ENCODE data around the gene PLXNC1. TPM values are rescaled to one million over a fixed set of nuclear protein-coding genes. Genes with fewer than 3 reads are reported as not detected.

PLXNC1 gene
- total RNA-seq, 8 experiments from 2014 or later = 3.6 to 25.4 (median 13.8) TPM

- Histone ChIP-seq H3K27ac (no peak overlapping the region), H3K4me1 (replicated peaks in 1 of 2) (peaks cover 16 to 25% of the 10 kb centered on the region in 2 donors), H3K4me3 (no peak overlapping the region)
- in situ Hi-C loops (cut with MboI; ENCODE audit: low pct_unique_long_range_greater_than_20kb in 2 of 9, low sequenced_read_pairs in 9 of 9, unreplicated experiment in 9 of 9) = no loop called here
- ATAC-seq (replicated peaks in 6 of 8) = no peak
- WGBS, 10 experiments = 40 to 80% (median 57%) methylated on average over 1 to 9 of the region's 9 CpGs
These were observed 19.5 kb downstream of the PLXNC1 start for GRCh38 chr12:94167756-94168416.

DNA sequence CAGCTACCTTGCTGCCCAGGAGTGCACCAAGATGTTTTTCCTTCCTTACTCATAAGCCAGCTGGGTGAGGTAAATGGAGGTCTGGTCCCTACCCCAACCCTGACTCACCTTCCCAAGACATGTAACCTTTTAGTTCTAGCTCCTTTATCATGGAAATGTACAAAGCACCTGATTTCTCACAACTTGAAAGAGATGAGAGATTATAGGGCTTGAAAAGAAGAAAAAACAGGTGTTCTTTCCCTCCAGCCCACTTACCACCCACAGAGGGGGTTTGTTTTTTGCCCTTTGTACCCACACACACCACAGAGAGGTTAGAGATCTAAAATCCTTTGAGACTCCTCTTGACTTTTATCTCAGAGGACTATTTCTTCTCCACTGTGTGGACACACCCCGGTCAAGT is 21.1 kb downstream of the PLXNC1 start:
- in situ Hi-C loops (cut with MboI; ENCODE audit: low pct_unique_long_range_greater_than_20kb in 2 of 9, low sequenced_read_pairs in 9 of 9, unreplicated experiment in 9 of 9) = no loop called here
- WGBS, 10 experiments = 60 to 100% (median 88%) methylated on average over 1 of the region's 1 CpG; no CpG with 5 or more reads in 5 of the 10 experiments
- peaks cover 11 to 18% of the 10 kb centered on the region in 2 donors for H3K4me1 ChIP-seq (replicated peaks in 1 of 2)
- no peak overlapping the region for H3K4me3 ChIP-seq
- no peak overlapping the region for H3K27ac ChIP-seq
- no peak for ATAC-seq (replicated peaks in 6 of 8)

DNA sequence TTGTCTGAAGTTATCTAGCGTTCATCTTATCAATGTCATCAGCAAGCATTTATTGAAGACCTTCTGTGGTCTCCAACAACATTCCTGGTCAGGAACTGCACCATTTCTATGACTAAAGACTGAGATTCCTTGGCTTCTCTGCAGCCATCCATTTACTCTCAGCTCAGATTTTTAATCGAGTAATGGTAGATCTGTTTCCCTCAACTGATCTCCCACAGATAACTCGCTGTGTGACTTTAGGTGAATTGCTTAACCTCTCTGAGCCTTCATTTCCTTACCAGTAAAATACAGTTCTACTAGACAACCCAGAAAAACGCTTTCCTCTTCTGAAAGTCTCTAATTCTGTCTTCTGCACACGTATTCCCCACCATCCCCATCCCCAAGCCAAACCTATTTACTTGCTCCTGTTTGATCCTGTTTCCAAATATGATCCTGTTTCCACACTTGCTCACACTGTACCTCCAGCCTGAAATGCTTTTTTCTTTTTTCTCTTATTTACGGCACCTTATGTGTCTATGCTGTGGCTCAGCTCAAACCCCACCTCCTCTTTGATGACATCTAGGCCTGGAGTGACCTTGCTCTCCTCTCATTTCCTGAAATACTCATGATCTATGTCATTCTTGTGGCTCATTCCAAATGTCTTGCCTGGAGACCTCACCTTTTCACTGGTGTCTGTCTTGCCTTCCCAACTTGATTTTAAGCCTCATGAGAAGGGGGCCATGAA is 21.8 kb downstream of the PLXNC1 start:
- WGBS, 10 experiments = 28 to 97% (median 68%) methylated on average over 2 to 6 of the region's 6 CpGs
- Histone ChIP-seq H3K27ac (no peak overlapping the region), H3K4me3 (no peak overlapping the region), H3K4me1 (replicated peaks in 1 of 2) (peaks cover 6 to 12% of the 10 kb centered on the region in 2 donors)
- no peak for ATAC-seq (replicated peaks in 6 of 8)
- in situ Hi-C loops (cut with MboI; ENCODE audit: low pct_unique_long_range_greater_than_20kb in 2 of 9, low sequenced_read_pairs in 9 of 9, unreplicated experiment in 9 of 9) = no loop called here

DNA sequence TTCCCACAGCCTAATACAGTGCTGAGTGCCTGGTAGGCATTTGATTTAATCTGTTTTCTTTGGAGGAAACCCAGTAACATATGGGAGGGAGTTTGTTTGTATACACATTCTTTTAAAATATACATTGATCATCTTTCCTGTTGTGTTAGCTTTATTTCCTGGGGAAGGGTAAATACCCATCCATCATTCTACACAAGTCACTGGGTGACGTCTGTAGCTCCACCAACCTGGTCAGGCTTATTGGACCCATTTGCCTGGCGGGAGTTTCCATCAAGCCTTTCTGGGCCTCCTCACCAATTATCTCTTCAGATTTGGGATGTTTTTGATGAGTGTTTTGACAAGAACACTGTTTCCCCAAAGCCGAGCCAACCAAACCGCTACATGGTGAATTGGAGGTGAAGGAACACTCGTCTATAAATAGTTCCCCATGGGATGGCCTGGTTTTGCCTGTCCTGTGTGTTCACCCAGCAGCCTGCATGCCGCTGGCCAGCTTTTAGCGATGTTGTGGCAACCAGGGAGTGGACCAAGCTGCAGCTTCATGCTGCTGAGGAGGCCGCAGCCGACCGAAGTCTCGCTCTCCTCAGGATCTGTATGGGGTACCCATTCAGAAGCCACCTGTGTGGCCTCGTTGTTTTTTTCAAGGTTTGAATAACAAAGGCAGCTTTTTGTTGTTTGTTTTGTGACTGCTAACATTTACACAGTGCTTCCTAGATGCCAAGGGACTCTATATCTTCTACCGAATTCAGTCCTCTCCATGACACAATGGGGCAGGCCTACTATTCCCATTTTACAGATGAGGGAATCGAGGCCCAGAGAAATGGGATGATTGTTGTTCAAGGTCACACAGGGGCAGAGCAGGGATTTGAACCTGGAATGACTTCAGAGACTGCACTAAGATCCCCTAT is 22.6 kb downstream of the PLXNC1 start:
- no peak for ATAC-seq (replicated peaks in 6 of 8)
- in situ Hi-C loops (cut with MboI; ENCODE audit: low pct_unique_long_range_greater_than_20kb in 2 of 9, low sequenced_read_pairs in 9 of 9, unreplicated experiment in 9 of 9) = no loop called here
- Histone ChIP-seq H3K4me3 (no peak overlapping the region), H3K27ac (no peak overlapping the region), H3K4me1 (replicated peaks in 1 of 2) (peaks cover 3 to 6% of the 10 kb centered on the region in 2 donors)
- WGBS, 10 experiments = 0 to 100% (median 73%) methylated on average over 1 to 14 of the region's 14 CpGs; no CpG with 5 or more reads in 1 of the 10 experiments

DNA sequence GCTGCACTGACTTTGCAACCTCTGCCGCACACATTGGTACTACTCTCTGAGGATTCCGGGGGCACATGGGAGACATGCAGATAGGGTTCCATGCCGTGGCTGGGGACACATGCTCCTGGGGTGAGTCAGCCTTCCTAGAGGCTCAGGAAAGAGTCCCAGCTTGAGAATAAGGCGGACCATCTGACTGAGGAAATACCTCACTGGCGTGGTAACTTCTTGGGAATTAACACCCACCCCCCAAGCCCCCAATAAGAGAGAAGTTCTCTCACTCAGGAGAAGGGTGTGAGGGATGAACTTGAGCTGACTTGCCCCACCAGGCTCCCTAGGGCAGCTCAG is 23.2 kb downstream of the PLXNC1 start:
- in situ Hi-C loops (cut with MboI; ENCODE audit: low pct_unique_long_range_greater_than_20kb in 2 of 9, low sequenced_read_pairs in 9 of 9, unreplicated experiment in 9 of 9) = no loop called here
- Histone ChIP-seq H3K27ac (no peak overlapping the region), H3K4me1 (replicated peaks in 1 of 2) (peaks cover 0 to 6% of the 10 kb centered on the region in 2 donors), H3K4me3 (no peak overlapping the region)
- no peak for ATAC-seq (replicated peaks in 6 of 8)
- whole genome bisulfite sequencing, 10 experiments = 30 to 100% (median 93%) methylated on average over 1 to 3 of the region's 5 CpGs; no CpG with 5 or more reads in 5 of the 10 experiments

DNA sequence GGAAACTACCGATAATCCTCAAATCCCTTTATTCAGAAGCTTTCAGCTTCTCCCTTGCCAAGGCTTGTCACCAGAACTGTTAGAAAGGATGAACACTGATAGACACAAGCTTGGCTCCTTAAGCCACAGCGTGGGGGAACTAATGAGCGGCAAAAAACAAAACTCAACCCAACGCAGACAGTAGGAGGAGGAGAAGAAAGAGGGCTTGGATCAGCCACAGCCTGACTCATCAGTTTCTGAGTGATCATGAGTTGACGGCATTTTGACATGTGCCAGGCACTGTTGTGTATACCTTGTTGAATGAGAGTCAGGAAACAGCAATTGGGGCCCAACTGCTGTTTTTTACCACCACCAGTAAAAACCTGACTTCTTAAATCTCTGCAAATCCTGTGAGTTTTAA is 23.7 kb downstream of the PLXNC1 start:
- Histone ChIP-seq H3K27ac (no peak overlapping the region), H3K4me3 (no peak overlapping the region), H3K4me1 (replicated peaks in 1 of 2) (peaks cover 0 to 6% of the 10 kb centered on the region in 2 donors)
- in situ Hi-C loops (cut with MboI; ENCODE audit: low pct_unique_long_range_greater_than_20kb in 2 of 9, low sequenced_read_pairs in 9 of 9, unreplicated experiment in 9 of 9) = no loop called here
- ATAC-seq (replicated peaks in 6 of 8) = peak in 1 of 8 experiments; percentile 69
- 17 to 100% (median 82%) methylated on average over 1 to 4 of the region's 5 CpGs; no CpG with 5 or more reads in 4 of the 10 experiments for WGBS, 10 experiments

DNA sequence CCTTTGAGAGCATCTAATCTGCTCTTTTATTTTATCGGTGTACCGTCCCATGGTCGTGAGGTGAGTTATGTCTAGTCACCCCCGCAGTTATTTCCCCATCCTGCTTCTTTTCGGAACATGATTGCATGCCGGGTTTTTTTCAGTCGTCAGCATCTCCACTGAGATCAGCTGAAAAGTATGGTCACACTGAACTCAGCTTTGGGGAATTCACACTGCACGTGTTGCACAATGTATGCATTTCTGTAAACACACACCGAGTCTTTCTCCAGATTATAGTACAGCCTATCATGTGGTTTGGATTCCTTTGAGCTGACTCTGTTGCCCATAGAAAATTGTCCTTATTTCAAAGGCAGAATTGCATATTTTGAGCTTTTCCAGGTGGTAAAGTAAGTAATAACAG is 24.6 kb downstream of the PLXNC1 start:
- ATAC-seq (replicated peaks in 6 of 8) = peak in 5 of 8 experiments; percentile 43 to 87 (median 76)
- WGBS, 10 experiments = 0 to 96% (median 83%) methylated on average over 2 to 9 of the region's 9 CpGs
- peaks cover 0 to 5% of the 10 kb centered on the region in 2 donors for H3K4me1 ChIP-seq (replicated peaks in 1 of 2)
- H3K4me3 ChIP-seq = no peak overlapping the region
- no peak overlapping the region for H3K27ac ChIP-seq
- in situ Hi-C loops (cut with MboI; ENCODE audit: low pct_unique_long_range_greater_than_20kb in 2 of 9, low sequenced_read_pairs in 9 of 9, unreplicated experiment in 9 of 9) = no loop called here

- Histone ChIP-seq H3K4me1 (replicated peaks in 1 of 2) (no peaks in the 10 kb centered on the region), H3K4me3 (no peak overlapping the region), H3K27ac (no peak overlapping the region)
- in situ Hi-C loops (cut with MboI; ENCODE audit: low pct_unique_long_range_greater_than_20kb in 2 of 9, low sequenced_read_pairs in 9 of 9, unreplicated experiment in 9 of 9) = no loop called here
- ATAC-seq (replicated peaks in 6 of 8) = no peak
- 79 to 100% (median 90%) methylated on average over 1 to 6 of the region's 7 CpGs; no CpG with 5 or more reads in 4 of the 10 experiments for WGBS, 10 experiments
These were observed 25.4 kb downstream of the PLXNC1 start for GRCh38 chr12:94173660-94174265.

GRCh38 chr12:94174576-94174975 is 26.2 kb downstream of the PLXNC1 start:
- ATAC-seq (replicated peaks in 6 of 8) = no peak
- in situ Hi-C loops (cut with MboI; ENCODE audit: low pct_unique_long_range_greater_than_20kb in 2 of 9, low sequenced_read_pairs in 9 of 9, unreplicated experiment in 9 of 9) = no loop called here
- H3K27ac ChIP-seq = no peak overlapping the region
- H3K4me3 ChIP-seq = no peak overlapping the region
- H3K4me1 ChIP-seq (replicated peaks in 1 of 2) = no peaks in the 10 kb centered on the region
- WGBS, 10 experiments = 17 to 100% (median 100%) methylated on average over 1 of the region's 1 CpG; no CpG with 5 or more reads in 1 of the 10 experiments

- peak in 1 of 8 experiments; percentile 41 for ATAC-seq (replicated peaks in 6 of 8)
- H3K4me1 ChIP-seq (replicated peaks in 1 of 2) = no peaks in the 10 kb centered on the region
- WGBS, 10 experiments = 29 to 88% (median 77%) methylated on average over 2 to 10 of the region's 10 CpGs
- in situ Hi-C loops (cut with MboI; ENCODE audit: low pct_unique_long_range_greater_than_20kb in 2 of 9, low sequenced_read_pairs in 9 of 9, unreplicated experiment in 9 of 9) = no loop called here
- H3K4me3 ChIP-seq = no peak overlapping the region
- no peak overlapping the region for H3K27ac ChIP-seq
These were observed 27.6 kb downstream of the PLXNC1 start for GRCh38 chr12:94175763-94176668.

- in situ Hi-C loops (cut with MboI; ENCODE audit: low pct_unique_long_range_greater_than_20kb in 2 of 9, low sequenced_read_pairs in 9 of 9, unreplicated experiment in 9 of 9) = no loop called here
- Histone ChIP-seq H3K4me3 (no peak overlapping the region), H3K4me1 (replicated peaks in 1 of 2) (peaks cover 0 to 9% of the 10 kb centered on the region in 2 donors), H3K27ac (no peak overlapping the region)
- no peak for ATAC-seq (replicated peaks in 6 of 8)
These were observed 29.7 kb downstream of the PLXNC1 start for GRCh38 chr12:94178054-94178453.

- Histone ChIP-seq H3K27ac (no peak overlapping the region), H3K4me3 (no peak overlapping the region), H3K4me1 (replicated peaks in 1 of 2) (peaks cover 0 to 9% of the 10 kb centered on the region in 2 donors)
- WGBS, 10 experiments = 67 to 100% (median 80%) methylated on average over 1 to 3 of the region's 3 CpGs; no CpG with 5 or more reads in 3 of the 10 experiments
- in situ Hi-C loops (cut with MboI; ENCODE audit: low pct_unique_long_range_greater_than_20kb in 2 of 9, low sequenced_read_pairs in 9 of 9, unreplicated experiment in 9 of 9) = no loop called here
- ATAC-seq (replicated peaks in 6 of 8) = no peak
These were observed 30.5 kb downstream of the PLXNC1 start for GRCh38 chr12:94178882-94179281.
